Muscle of leg (tissue), 9 donors: ENCODE results near the gene GABARAPL1. TPM values are rescaled to one million over a fixed set of nuclear protein-coding genes. Genes with fewer than 3 reads are reported as not detected.

Experiments used
- polyA plus RNA-seq, 8 donors: library from polyadenylated mRNA; unstranded; fragments of 120-200 nt; gene quantifications; one replicate each; pipeline versions ENCODE4 v1.2.1 to v1.2.3, GENCODE V29; 2013; ENCODE audit warnings: inconsistent platforms in 1 of 8, low replicate concordance in 1 of 8; ENCODE audit not compliant: insufficient read length in 8 of 8, insufficient read depth in 1 of 8
- total RNA-seq: library from RNA; stranded (reverse); fragments of 120-200 nt; gene quantifications from one replicate; pipeline ENCODE4 v1.2.4, GENCODE V29; 2013

Gene GABARAPL1
- total and polyA plus RNA-seq, 9 donors = 16.3 to 27.7 (median 21.6) TPM

Other genes starting within 250 kb of the GABARAPL1 start
- gene CLEC12A, start 241.5 kb upstream of the GABARAPL1 start, total RNA-seq = 0.13 TPM
- under 1 TPM; 0.26 to 0.95 (median 0.56) TPM for gene CLEC12A, start 241.5 kb upstream of the GABARAPL1 start, polyA plus RNA-seq
- 0.13 TPM for gene CLEC1B, start 213.8 kb upstream of the GABARAPL1 start, total RNA-seq
- under 1 TPM in 6 of 8 donors, not detected in 2; 0.08 to 0.48 (median 0.32) TPM for gene CLEC1B, start 213.8 kb upstream of the GABARAPL1 start, polyA plus RNA-seq
- not detected for gene CLEC12B, start 202.2 kb upstream of the GABARAPL1 start, total RNA-seq
- gene CLEC12B, start 202.2 kb upstream of the GABARAPL1 start, polyA plus RNA-seq = under 1 TPM in 1 of 8 donors, not detected in 7; 0.11 TPM
- gene CLEC9A, start 182.2 kb upstream of the GABARAPL1 start, total RNA-seq = 0.18 TPM
- under 1 TPM in 7 of 8 donors, not detected in 1; 0.11 to 0.45 (median 0.19) TPM for gene CLEC9A, start 182.2 kb upstream of the GABARAPL1 start, polyA plus RNA-seq
- 2.4 TPM for gene CLEC1A, start 113.9 kb upstream of the GABARAPL1 start, total RNA-seq
- 1 to 10 TPM; 2.3 to 3.4 (median 3.0) TPM for gene CLEC1A, start 113.9 kb upstream of the GABARAPL1 start, polyA plus RNA-seq
- gene CLEC7A, start 82.7 kb upstream of the GABARAPL1 start, total RNA-seq = 1.2 TPM
- gene CLEC7A, start 82.7 kb upstream of the GABARAPL1 start, polyA plus RNA-seq = 1 to 10 TPM in 6 of 8 donors, under 1 TPM in 2; 0.71 to 2.2 (median 1.4) TPM
- gene OLR1, start 40.7 kb upstream of the GABARAPL1 start, total RNA-seq = 0.13 TPM
- 1 to 10 TPM in 1 of 8 donors, under 1 TPM in 7; 0.22 to 2.0 (median 0.66) TPM for gene OLR1, start 40.7 kb upstream of the GABARAPL1 start, polyA plus RNA-seq
- gene TMEM52B, start 33.8 kb upstream of the GABARAPL1 start, total RNA-seq = not detected
- gene TMEM52B, start 33.8 kb upstream of the GABARAPL1 start, polyA plus RNA-seq = under 1 TPM in 7 of 8 donors, not detected in 1; 0.05 to 0.52 (median 0.17) TPM
- gene KLRD1, start 95.0 kb downstream of the GABARAPL1 start, total RNA-seq = 0.58 TPM
- under 1 TPM; 0.16 to 0.58 (median 0.23) TPM for gene KLRD1, start 95.0 kb downstream of the GABARAPL1 start, polyA plus RNA-seq
- 0.44 TPM for gene KLRK1, start 177.2 kb downstream of the GABARAPL1 start, total RNA-seq
- gene KLRK1, start 177.2 kb downstream of the GABARAPL1 start, polyA plus RNA-seq = under 1 TPM; 0.11 to 0.61 (median 0.30) TPM
- gene KLRC4, start 196.9 kb downstream of the GABARAPL1 start, total RNA-seq = 0.13 TPM
- under 1 TPM in 1 of 8 donors, not detected in 7; 0.11 TPM for gene KLRC4, start 196.9 kb downstream of the GABARAPL1 start, polyA plus RNA-seq
- gene KLRC3, start 207.7 kb downstream of the GABARAPL1 start, total RNA-seq = 0.09 TPM
- gene KLRC3, start 207.7 kb downstream of the GABARAPL1 start, polyA plus RNA-seq = under 1 TPM in 2 of 8 donors, not detected in 6; 0.16 to 0.30 TPM
- 0.13 TPM for gene KLRC2, start 223.1 kb downstream of the GABARAPL1 start, total RNA-seq
- gene KLRC2, start 223.1 kb downstream of the GABARAPL1 start, polyA plus RNA-seq = under 1 TPM in 3 of 8 donors, not detected in 5; 0.33 to 0.68 (median 0.43) TPM
- 0.22 TPM for gene KLRC1, start 240.5 kb downstream of the GABARAPL1 start, total RNA-seq
- under 1 TPM; 0.10 to 0.64 (median 0.34) TPM for gene KLRC1, start 240.5 kb downstream of the GABARAPL1 start, polyA plus RNA-seq